GM23338 (cell line): ENCODE measurements around the gene MUTYH. TPM values are rescaled to one million over a fixed set of nuclear protein-coding genes. Genes with fewer than 3 reads are reported as not detected.

Source experiments
- ATAC-seq: fragments of 200-7000 bp; cut with Tn5 transposase; 3 replicates; pipeline ENCODE4 v1.9.1; 2020
- DNase-seq: peaks from one replicate; pipeline ENCODE4 v3.0.0-alpha.2; 2015; ENCODE audit warnings: low spot score
- H2AFZ ChIP-seq: fragments of 200-600 bp; sonication (generic); 2 replicates; pipeline ENCODE4 v1.8.0; 2016; ENCODE audit warnings: antibody characterized with exemption, mild to moderate bottlenecking, moderate library complexity
- H3F3A ChIP-seq: fragments of 200-600 bp; sonication (generic); replicated peaks from 2 replicates; pipeline ENCODE4 v1.8.0; 2017; ENCODE audit warnings: antibody characterized with exemption, mixed run types, low read depth
- H3K27ac ChIP-seq: fragments of 200-600 bp; sonication (generic); 2 replicates; pipeline ENCODE4 v1.6.1; 2016; ENCODE audit warnings: low read depth
- H3K27me3 ChIP-seq: fragments of 200-600 bp; sonication (generic); 2 replicates; pipeline ENCODE4 v1.8.0; 2016; ENCODE audit warnings: mild to moderate bottlenecking, mixed run types, moderate library complexity; ENCODE audit not compliant: insufficient read depth
- H3K36me3 ChIP-seq: fragments of 200-600 bp; sonication (generic); 2 replicates; pipeline ENCODE4 v1.8.0; 2016; ENCODE audit warnings: mild to moderate bottlenecking; ENCODE audit not compliant: insufficient read depth
- H3K4me1 ChIP-seq: fragments of 200-600 bp; sonication (generic); 2 replicates; pipeline ENCODE4 v1.8.0; 2016; ENCODE audit warnings: mild to moderate bottlenecking, moderate library complexity; ENCODE audit not compliant: insufficient read depth
- H3K4me2 ChIP-seq: fragments of 200-600 bp; sonication (generic); 2 replicates; pipeline ENCODE4 v1.7.1; 2017; ENCODE audit warnings: mixed run types
- H3K4me3 ChIP-seq: fragments of 200-600 bp; sonication (generic); 2 replicates; pipeline ENCODE4 v1.6.1; 2016; ENCODE audit warnings: mixed run types
- H3K79me2 ChIP-seq: fragments of 200-600 bp; sonication (generic); replicated peaks from 2 replicates; pipeline ENCODE4 v1.8.0; 2017; ENCODE audit warnings: mild to moderate bottlenecking; ENCODE audit not compliant: insufficient read depth
- H3K9me2 ChIP-seq: fragments of 200-600 bp; sonication (generic); 2 replicates; pipeline ENCODE4 v1.8.0; 2017; ENCODE audit not compliant: insufficient read depth
- H4K20me1 ChIP-seq: fragments of 200-600 bp; sonication (generic); replicated peaks from 2 replicates; pipeline ENCODE4 v1.8.0; 2017; ENCODE audit warnings: mild to moderate bottlenecking; ENCODE audit not compliant: insufficient read depth
- H3K27ac Mint-ChIP-seq: 2 replicates; pipeline ENCODE4 v1.8.0; 2020; ENCODE audit warnings: inconsistent platforms, mild to moderate bottlenecking, moderate library complexity, mixed read lengths
- H3K27me3 Mint-ChIP-seq: 3 replicates; pipeline ENCODE4 v1.8.0; 2022; ENCODE audit warnings: low read depth, mild to moderate bottlenecking, moderate library complexity, mixed read lengths, inconsistent platforms; ENCODE audit not compliant: insufficient read depth, poor library complexity
- H3K36me3 Mint-ChIP-seq: 3 replicates; pipeline ENCODE4 v1.8.0; 2021; ENCODE audit warnings: low read depth, mild to moderate bottlenecking, inconsistent platforms, moderate library complexity, mixed read lengths
- H3K4me1 Mint-ChIP-seq: 3 replicates; pipeline ENCODE4 v1.8.0; 2020; ENCODE audit warnings: mild to moderate bottlenecking, inconsistent platforms, mixed read lengths
- H3K4me3 Mint-ChIP-seq: 3 replicates; pipeline ENCODE4 v1.8.0; 2021; ENCODE audit warnings: moderate library complexity, mild to moderate bottlenecking, inconsistent platforms, mixed read lengths
- H3K9me3 Mint-ChIP-seq: 3 replicates; pipeline ENCODE4 v1.8.0; 2020; ENCODE audit warnings: moderate library complexity, mild to moderate bottlenecking, inconsistent platforms, mixed read lengths
- CREB1 ChIP-seq: fragments of 250-450 bp; sonication (Bioruptor Pico); IDR thresholded peaks from 2 replicates; pipeline ENCODE4 v1.5.0; 2020; ENCODE audit warnings: low read depth, mild to moderate bottlenecking, moderate library complexity
- CTCF ChIP-seq, 2 experiments: fragments of 200-600 bp in 1 of 2; sonication (generic) in 1 of 2; conservative IDR thresholded peaks; 2 replicates each; pipeline versions ENCODE4 v1.5.1 to v1.6.1; 2016 to 2017; ENCODE audit warnings: antibody characterized with exemption in 2 of 2, low read depth in 2 of 2, mild to moderate bottlenecking in 2 of 2, moderate library complexity in 1 of 2
- ETS1 ChIP-seq: IDR thresholded peaks from 2 replicates; pipeline ENCODE4 v1.6.1; 2016; ENCODE audit warnings: antibody characterized with exemption
- EZH2phosphoT487 ChIP-seq: fragments of 200-600 bp; sonication (generic); IDR thresholded peaks from one replicate; pipeline ENCODE4 v1.8.1; 2018; ENCODE audit warnings: antibody characterized with exemption; ENCODE audit not compliant: unreplicated experiment
- JUNB ChIP-seq: IDR thresholded peaks from one replicate; pipeline ENCODE4 v1.6.1; 2016; ENCODE audit warnings: antibody characterized with exemption; ENCODE audit not compliant: unreplicated experiment
- POLR2AphosphoS5 ChIP-seq: IDR thresholded peaks from 2 replicates; pipeline ENCODE4 v1.6.1; 2016; ENCODE audit warnings: antibody characterized with exemption, low read depth
- STAT1 ChIP-seq: IDR thresholded peaks from one replicate; pipeline ENCODE4 v1.6.1; 2016; ENCODE audit warnings: antibody characterized with exemption; ENCODE audit not compliant: unreplicated experiment
- ZNF331 ChIP-seq: fragments of 250-450 bp; sonication (Bioruptor Pico); IDR thresholded peaks from 2 replicates; pipeline ENCODE4 v1.5.0; 2020; ENCODE audit warnings: low read depth, mild to moderate bottlenecking, moderate library complexity
- ZNF462 ChIP-seq: fragments of 250-450 bp; sonication (Bioruptor Pico); IDR thresholded peaks from 2 replicates; pipeline ENCODE4 v1.5.0; 2020; ENCODE audit warnings: mild to moderate bottlenecking, moderate library complexity
- long read RNA-seq: library from polyadenylated mRNA; unstranded; transcript quantifications from one replicate; pipeline ENCODE4 v2.0.0, GENCODE V29; 2020; ENCODE audit not compliant: unreplicated experiment
- polyA plus RNA-seq: library from polyadenylated mRNA; unstranded; fragments of >200 nt; fragmentation: Nextera tagmentation; extraction: Ambion mirVana; gene quantifications from 2 replicates; pipeline ENCODE4 v1.2.1, GENCODE V29; 2016
- total RNA-seq: library from RNA; depleted of rRNA; stranded (reverse); fragments of >200 nt; shearing (Covaris generic); gene quantifications from 2 replicates; pipeline ENCODE4 v1.2.3, GENCODE V29; 2014; rRNA removed

MUTYH gene
- 63.6 and 67.4 TPM in 2 replicates for total RNA-seq
- polyA plus RNA-seq: 47.9 and 52.8 TPM in 2 replicates
- long read RNA-seq, transcript MUTYH-206 (16 exons, 1,888 nt): minor isoform, 6 of 71 reads
- long read RNA-seq, transcript MUTYH-202 (16 exons, 1,776 nt): major isoform, 22 of 71 reads
- long read RNA-seq, partial matches to known transcripts: 1 of 71 reads
- long read RNA-seq, other reads (novel, unspliced or antisense): 26 of 71 reads

GRCh38 chr1:45339789-45340558 lies at the start of gene MUTYH, which contains the start of gene TOE1:
Gene MUTYH (minus strand): TSS chr1:45340440. CDS start chr1:45334505, 5,935 bp downstream.
Gene TOE1 (plus strand): TSS chr1:45340170. CDS start chr1:45340253, 83 bp downstream.
- peak within 1 kb of the TSS; percentile 97 for H3K27ac ChIP-seq
- H3K36me3 Mint-ChIP-seq: peaks cover 55% of the 10 kb centered on the region
- H3K79me2 ChIP-seq: peaks cover 43% of the 10 kb centered on the region
- peak; percentile 98 for DNase-seq
- H3K27me3 ChIP-seq: no peaks in the 10 kb centered on the region
- peaks cover 18% of the 10 kb centered on the region for H3K4me1 ChIP-seq
- 0 out of 2 replicates have a peak, but pooled peaks cover 14% of the 10 kb centered on the region for H3F3A ChIP-seq
- TF ChIP-seq JUNB (no peak), ETS1 (peak; percentile 98), POLR2AphosphoS5 (peak; percentile 94), CREB1 (CRISPR knock-in tag) (peak; percentile 51; the same call in 1 of the 2 replicates)
- peaks cover 29% of the 10 kb centered on the region for H3K4me1 Mint-ChIP-seq
- peak; percentile 93 for ATAC-seq
- peaks cover 9% of the 10 kb centered on the region; the same call in 1 of the 2 replicates for H4K20me1 ChIP-seq
- peak within 1 kb of the TSS; percentile 61 for H3K4me3 ChIP-seq
- peaks cover 2% of the 10 kb centered on the region for H3K27me3 Mint-ChIP-seq
- peak within 1 kb of the TSS; percentile 65; the same call in 1 of the 2 replicates for H2AFZ ChIP-seq
- no peaks in the 10 kb centered on the region for H3K9me3 Mint-ChIP-seq
- H3K4me2 ChIP-seq: peak within 1 kb of the TSS; percentile 82
- H3K4me3 Mint-ChIP-seq: peak within 1 kb of the TSS; percentile 99
- peak within 1 kb of the TSS; percentile 99 for H3K27ac Mint-ChIP-seq
- peaks cover 7% of the 10 kb centered on the region for H3K36me3 ChIP-seq
- no peaks in the 10 kb centered on the region for H3K9me2 ChIP-seq

GRCh38 chr1:45386219-45386618 lies 46.0 kb upstream of the MUTYH start:
- Histone ChIP-seq H3K27ac (no peak overlapping the region), H3K9me2 (no peaks in the 10 kb centered on the region)
- TF ChIP-seq POLR2AphosphoS5 (no peak), CTCF (conservative IDR thresholded peaks at IDR 0.05; ENCODE audit: low read depth in 2 of 2) (no peak), ETS1 (no peak), STAT1 (no peak), ZNF331 (CRISPR knock-in tag) (no peak), EZH2phosphoT487 (no peak), ZNF462 (no peak)

More at GRCh38 chr1:45386219-45386618, 46.0 kb upstream of the MUTYH start:
- no peak overlapping the region for H3K27ac Mint-ChIP-seq
- no peaks in the 10 kb centered on the region for H3K27me3 Mint-ChIP-seq
- Histone ChIP-seq H3K4me3 (no peak overlapping the region), H3K79me2 (no peaks in the 10 kb centered on the region), H3K36me3 (no peaks in the 10 kb centered on the region), H4K20me1 (no peaks in the 10 kb centered on the region; the same call in 1 of the 2 replicates), H3K4me1 (no peaks in the 10 kb centered on the region), H3F3A (no peaks in the 10 kb centered on the region), H2AFZ (no peak overlapping the region), H3K27me3 (no peaks in the 10 kb centered on the region), H3K4me2 (no peak overlapping the region)
- DNase-seq: no peak
- H3K9me3 Mint-ChIP-seq: no peaks in the 10 kb centered on the region
- no peak overlapping the region for H3K4me3 Mint-ChIP-seq
- no peak for ATAC-seq
- no peaks in the 10 kb centered on the region for H3K36me3 Mint-ChIP-seq
- no peaks in the 10 kb centered on the region for H3K4me1 Mint-ChIP-seq
